HG03571 (cell line): Measurements from ENCODE around the gene CLDN2.

Experiments
- ATAC-seq: cut with Tn5 transposase; IDR thresholded peaks from one replicate; pipeline ENCODE4 v1.9.1; 2021; ENCODE audit not compliant: unreplicated experiment

Gene CLDN2

DNA sequence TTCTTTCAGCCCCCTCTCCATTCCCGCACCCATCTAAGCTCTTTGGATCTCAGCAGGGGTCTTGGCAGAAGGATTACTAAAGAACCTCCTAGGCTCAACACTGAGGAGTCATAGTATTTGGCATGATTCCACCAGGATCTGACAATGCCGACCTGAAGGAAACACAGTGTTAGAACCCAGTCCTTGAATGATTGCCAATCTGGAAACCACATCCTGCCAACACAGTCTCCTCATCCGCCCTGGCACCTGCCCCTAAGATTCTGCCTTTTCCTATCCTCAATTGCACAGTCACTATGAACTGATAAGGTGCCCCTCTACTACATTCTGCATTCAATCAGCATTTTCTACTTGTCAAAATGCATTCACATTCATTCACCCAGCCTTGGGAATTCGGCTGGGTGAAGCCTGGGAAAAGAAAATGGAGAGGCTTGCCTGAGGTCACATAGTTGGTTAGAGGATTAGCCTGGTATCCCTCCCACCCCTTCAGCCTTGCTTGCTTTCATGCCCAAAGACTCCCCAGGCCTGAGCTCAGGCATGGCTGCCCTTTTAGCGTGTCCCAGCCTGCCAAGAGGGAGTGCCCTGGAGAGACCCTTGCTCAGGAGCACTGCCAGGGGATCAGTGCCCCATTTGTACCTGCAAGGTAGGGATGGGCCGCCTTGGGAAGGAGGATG is 2.2 kb upstream of the CLDN2 start:
- ATAC-seq, result no peak

DNA sequence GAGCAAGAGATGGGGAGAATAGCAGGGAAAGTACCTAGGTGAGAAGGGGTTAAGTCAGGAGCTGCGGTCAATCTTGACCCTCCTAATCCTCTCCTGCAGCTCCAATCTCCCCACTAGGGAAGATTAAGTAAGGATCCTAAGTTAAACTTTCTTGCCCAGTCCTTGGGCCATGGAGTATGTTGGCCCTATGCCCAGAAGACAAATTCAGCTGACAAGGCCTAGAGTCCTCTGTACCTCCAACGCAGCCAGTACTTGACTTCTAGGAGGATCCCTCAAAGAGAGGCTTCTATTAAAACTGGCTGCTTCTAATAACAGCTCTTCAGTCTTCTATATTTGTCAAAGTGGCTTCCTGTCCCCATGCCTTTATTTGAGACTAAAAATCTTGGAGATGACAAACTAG is 1.4 kb downstream of the CLDN2 start:
- ATAC-seq, result no peak

- ATAC-seq, result no peak
Measured at GRCh38 chrX:106927023-106927422, 6.8 kb downstream of the CLDN2 start.

DNA sequence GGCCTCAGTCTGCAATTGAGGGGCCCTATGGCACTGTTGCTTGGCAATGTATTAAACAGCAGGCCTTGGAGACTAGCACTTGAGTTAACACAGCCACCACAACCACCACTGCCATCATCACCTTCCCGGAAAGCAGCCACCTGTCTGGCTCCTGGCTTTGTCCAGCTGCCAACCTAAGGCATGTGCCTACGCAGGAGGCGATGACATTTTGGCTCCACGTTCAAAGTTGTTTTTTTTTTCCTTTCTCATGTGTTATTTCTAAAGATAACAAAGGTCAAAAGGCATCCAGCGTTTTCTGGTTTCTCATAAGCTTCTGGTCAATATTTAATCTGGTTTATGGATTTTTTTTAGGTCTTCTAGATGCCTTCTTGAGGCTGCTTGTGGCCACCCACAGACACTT is 7.5 kb downstream of the CLDN2 start:
- ATAC-seq, result no peak

- ATAC-seq, result no peak
Measured at GRCh38 chrX:106928227-106928626, 8.0 kb downstream of the CLDN2 start.

DNA sequence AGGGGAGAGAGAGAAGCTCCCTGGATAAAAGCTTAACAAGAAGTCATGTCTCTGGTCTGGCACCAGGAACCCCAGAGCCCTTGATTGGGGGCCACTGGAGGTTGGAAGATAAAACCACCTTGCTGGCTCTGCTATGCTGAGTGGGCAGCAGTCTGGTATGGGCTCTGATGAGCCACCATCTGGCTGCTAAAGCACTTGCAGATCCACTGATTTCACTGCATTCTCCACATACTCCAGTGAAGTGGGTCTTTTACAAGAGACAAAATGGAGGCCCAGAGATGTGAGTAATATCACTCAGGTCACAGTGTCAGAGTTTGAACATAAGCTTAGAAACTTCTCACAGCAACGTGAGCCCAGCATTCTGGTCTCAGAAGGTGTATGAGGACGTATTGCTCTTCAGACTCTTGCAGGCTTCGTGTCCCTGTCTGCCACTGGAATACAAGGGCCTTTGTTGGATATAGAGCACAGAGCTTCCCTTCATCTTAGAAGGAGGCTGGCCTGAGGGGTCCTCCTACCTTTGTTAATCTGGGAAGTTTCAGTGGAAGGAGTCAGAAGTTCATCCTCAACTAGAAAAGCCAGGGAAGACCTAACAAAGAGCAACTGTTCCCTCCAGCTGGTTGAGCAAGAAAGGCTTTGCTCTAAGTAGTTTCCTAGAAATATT is 11.8 kb downstream of the CLDN2 start:
- no peak for ATAC-seq

GRCh38 chrX:106932492-106932923 is 12.3 kb downstream of the CLDN2 start:
- ATAC-seq, result no peak

DNA sequence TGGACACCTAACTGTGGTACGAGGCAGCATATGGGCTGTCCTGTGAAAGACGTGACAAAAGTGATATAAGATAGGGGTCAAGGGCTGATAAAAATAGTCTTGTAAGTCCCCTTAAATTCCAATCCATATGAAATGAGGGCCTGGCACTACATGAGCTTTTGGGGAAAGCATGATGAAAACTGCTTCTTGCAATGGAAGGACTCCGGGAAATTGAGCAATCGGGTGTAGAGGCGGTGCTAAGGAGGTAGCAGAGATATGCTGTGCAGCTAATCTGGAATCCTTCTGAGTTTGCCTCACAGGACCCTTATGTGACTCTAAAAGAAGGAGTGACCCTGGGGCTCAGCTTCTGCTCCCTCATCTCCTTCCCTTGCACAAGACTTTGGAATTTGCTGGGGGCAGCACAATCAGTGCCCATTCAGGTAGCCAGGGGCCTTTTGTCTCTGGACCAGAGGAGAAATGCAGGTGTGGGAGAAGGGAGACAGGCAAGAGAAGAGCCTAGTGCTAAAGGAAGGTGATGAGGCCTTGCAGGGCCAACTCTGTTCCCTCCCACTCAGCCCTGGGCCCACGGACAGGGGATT is 12.8 kb downstream of the CLDN2 start:
- ATAC-seq, result no peak

GRCh38 chrX:106933538-106933961 is 13.3 kb downstream of the CLDN2 start:
- ATAC-seq, result no peak

DNA sequence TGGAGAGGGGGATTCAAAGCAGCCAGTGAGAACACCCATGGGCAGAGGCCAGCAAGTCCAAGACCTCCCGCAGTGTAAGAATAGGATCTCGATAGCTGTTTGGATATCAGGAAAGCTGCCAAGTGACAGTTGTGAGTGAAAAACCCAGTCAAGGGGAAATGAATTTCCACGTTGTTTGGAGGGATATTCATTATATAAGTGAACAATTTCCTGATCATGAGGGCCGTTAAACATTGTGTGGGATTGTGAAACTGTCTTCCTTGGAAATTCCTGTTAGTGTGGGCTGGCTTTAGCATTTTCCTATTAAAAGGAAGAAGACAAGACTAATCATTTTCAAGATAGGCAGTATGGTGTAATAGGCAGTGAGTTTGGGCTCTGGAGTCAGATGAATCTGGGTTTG is 15.0 kb downstream of the CLDN2 start:
- ATAC-seq, result no peak

GRCh38 chrX:106936246-106936645 is 16.0 kb downstream of the CLDN2 start:
- ATAC-seq, result no peak

- no peak for ATAC-seq
Measured at GRCh38 chrX:106939566-106939965, 19.4 kb downstream of the CLDN2 start.

- ATAC-seq, result no peak
Measured at GRCh38 chrX:106940068-106940467, 19.9 kb downstream of the CLDN2 start.

GRCh38 chrX:106946464-106946863 is 26.3 kb downstream of the CLDN2 start:
- ATAC-seq, result no peak

GRCh38 chrX:106948641-106949040 is 28.4 kb downstream of the CLDN2 start:
- no peak for ATAC-seq

DNA sequence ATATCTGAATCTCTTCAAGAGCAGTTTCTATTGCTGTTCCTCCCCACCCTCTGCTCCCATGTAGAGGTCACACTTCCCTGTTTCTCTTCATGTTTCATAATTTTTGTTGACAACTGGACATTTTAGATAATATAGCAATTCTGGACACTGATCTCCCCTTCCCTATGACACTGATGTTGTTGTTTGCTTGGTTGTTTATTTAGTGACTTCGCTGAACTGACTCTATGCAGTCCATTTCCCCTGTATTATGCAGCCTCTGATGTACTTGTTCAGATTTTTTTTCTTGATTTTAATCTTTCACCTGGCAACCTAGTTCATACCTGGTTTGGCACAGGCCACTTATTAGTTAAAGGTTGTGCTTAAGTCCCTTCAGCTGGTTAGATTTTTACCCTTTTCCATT is 29.2 kb downstream of the CLDN2 start:
- ATAC-seq, result no peak

DNA sequence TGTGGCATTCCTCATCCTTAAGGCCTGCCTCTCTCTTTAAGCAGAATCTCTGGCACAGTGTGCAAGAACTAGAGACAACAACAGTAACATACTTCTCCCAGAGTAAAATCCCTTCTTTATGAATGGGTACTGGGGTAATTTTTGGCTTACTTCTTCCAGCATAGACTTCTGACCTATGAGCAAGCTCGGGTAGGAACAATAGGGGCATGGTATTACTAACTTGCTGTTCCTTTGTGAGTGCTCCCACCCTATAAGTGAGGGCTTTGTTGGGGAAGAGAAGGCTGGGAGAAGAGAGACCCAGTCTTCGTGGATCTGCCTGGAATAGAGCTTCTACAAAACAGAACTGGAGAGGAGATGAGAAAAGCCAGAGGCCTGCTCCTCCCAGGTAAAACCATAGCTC is 30.2 kb downstream of the CLDN2 start:
- no peak for ATAC-seq

- no peak for ATAC-seq
Measured at GRCh38 chrX:106951230-106951629, 31.0 kb downstream of the CLDN2 start.

- ATAC-seq, result no peak
Measured at GRCh38 chrX:106952089-106952488, 31.9 kb downstream of the CLDN2 start.

- no peak for ATAC-seq
Measured at GRCh38 chrX:106952538-106952937, 32.3 kb downstream of the CLDN2 start.

DNA sequence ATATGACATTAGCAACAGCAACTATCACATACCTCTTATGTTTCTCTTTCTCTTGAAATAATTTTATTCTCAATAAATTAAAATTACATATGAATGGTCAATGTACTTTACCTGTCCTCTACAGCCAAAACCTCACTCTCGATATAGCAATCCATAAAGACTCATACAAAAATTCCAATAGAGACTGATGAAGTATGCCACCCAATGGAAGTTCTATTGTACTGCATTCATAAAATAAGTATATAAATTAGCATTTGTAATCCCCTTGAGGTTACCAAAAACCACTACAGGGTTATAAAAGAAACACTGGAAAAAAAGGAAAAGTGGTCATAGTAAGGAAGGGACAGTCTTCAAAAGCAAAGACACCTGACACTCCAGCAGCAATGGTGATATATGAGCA is 32.8 kb downstream of the CLDN2 start:
- ATAC-seq, result no peak

DNA sequence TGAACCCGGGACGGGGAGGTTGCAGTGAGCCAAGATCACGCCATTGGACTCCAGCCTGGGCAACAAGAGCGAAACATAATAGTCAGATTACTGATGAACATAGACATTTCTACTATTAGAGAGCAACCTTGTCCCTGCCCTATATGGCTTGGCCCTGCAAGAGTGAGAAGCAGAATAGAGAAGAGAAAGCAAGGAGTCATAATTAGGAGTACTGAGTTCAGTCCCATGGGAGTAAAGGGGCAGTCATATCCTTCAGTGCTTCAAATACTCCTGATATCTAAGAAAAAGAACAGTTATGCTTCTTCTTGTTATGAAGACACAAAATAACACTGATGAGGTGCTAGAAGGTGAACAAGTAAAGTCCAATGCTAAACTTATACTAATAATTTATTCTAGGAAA is 33.8 kb downstream of the CLDN2 start:
- no peak for ATAC-seq
